ENCODE measurements around the gene ZSCAN18.

Gene ZSCAN18

DNA sequence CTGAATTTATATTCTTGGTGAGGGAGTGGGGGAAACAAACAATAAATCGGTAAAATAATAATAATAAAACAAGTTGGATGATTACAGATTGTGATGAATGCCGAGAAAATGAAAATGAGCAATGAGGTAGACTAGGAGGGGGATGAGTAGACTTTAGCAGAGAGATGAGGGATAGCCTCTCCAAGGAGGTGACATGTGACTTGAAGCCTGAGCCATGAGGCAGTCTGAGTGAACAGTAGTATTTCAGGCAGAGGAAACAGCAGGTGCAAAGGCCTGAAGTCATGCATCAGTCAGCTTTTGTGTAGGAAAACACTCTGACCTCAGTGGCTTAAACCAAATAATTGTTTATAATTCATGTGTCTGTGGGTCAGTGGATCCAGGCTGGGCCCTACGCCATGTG lies 34.3 kb downstream of the ZSCAN18 start:
- in situ Hi-C loops (cut with MboI; ENCODE audit: low sequenced_read_pairs, unreplicated experiment): no loop called here
- no peak for TF ChIP-seq CTCF (IDR thresholded peaks at IDR 0.05; ENCODE audit: borderline replicate concordance, control extremely low read depth, extremely low read depth, insufficient read depth, missing control alignments)
- no peak for DNase-seq (ENCODE audit: low spot score)

GRCh38 chr19:58060231-58060630 lies 37.8 kb downstream of the ZSCAN18 start:
- no peak for TF ChIP-seq CTCF (IDR thresholded peaks at IDR 0.05; ENCODE audit: borderline replicate concordance, control extremely low read depth, extremely low read depth, insufficient read depth, missing control alignments)
- peak; percentile 16 for DNase-seq (ENCODE audit: low spot score)
- in situ Hi-C loops (cut with MboI; ENCODE audit: low sequenced_read_pairs, unreplicated experiment): no loop called here

DNA sequence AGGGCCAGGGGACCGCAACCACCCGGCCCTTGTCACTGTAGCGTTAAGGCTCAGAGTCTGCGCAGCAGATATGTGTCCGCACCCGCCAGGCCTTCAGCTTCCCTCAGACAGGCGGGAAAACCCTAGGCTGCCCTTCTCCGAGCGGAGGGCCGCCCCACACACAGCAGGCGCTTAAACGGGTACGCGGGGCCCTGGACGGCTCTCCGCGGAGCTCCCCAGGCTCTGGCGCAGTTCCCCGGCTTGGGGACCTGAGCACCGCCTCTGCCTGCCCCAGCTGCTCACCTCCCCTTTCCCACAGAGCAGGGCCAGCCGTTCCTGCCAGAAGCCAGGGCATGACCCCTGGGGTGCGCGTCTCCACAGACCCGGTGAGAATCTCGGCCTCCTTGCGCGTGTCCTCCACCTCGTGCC lies 38.4 kb downstream of the ZSCAN18 start:
- DNase-seq (ENCODE audit: low spot score): peak; percentile 30
- in situ Hi-C loops (cut with MboI; ENCODE audit: low sequenced_read_pairs, unreplicated experiment): no loop called here
- no peak for TF ChIP-seq CTCF (IDR thresholded peaks at IDR 0.05; ENCODE audit: borderline replicate concordance, control extremely low read depth, extremely low read depth, insufficient read depth, missing control alignments)

DNA sequence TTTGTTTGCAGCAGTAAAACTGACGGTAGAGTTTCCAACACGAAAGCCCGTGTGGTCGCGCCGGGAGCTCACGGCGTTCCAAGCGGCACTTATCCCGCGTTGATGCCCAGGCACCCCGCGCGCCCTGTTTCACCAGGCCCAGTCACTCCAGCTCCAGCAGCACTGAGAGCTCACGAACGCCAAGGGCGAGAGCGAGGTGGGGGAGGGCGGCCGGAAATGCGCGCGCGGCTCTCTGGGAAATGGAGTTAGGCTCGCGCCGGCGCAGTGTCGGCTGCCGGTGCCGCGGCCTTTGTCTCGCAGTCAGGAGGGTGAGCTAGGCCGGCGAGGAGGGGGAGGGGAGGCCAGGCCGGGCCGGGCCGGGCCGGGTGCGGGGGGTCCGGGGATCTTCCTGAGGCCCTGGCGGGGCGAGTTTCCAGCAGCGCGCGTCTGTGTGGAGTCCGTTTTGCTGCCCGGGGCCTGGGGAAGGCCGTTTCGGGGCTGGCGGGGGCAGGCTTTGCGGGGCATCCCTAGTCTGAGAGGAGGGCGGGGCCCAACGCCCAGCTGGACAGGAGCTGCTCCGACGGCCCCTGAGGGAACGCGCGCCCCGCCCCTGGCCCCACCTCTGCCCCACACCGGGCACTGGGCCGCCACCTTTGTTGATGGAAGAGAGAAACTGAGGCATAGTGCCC lies 38.9 kb downstream of the ZSCAN18 start, which contains the start of gene ZNF135:
ZNF135 (plus strand) TSS at position 280 of the 668 bp plus-strand sequence. CDS start 721 bp downstream, outside the sequence.
- TF ChIP-seq CTCF (IDR thresholded peaks at IDR 0.05; ENCODE audit: borderline replicate concordance, control extremely low read depth, extremely low read depth, insufficient read depth, missing control alignments): no peak
- DNase-seq (ENCODE audit: low spot score): peak; percentile 57
- in situ Hi-C loops (cut with MboI; ENCODE audit: low sequenced_read_pairs, unreplicated experiment): no loop called here

- TF ChIP-seq CTCF (IDR thresholded peaks at IDR 0.05; ENCODE audit: borderline replicate concordance, control extremely low read depth, extremely low read depth, insufficient read depth, missing control alignments): no peak
- peak; percentile 12 for DNase-seq (ENCODE audit: low spot score)
- in situ Hi-C loops (cut with MboI; ENCODE audit: low sequenced_read_pairs, unreplicated experiment): no loop called here
Measured at GRCh38 chr19:58058467-58058866, 39.6 kb downstream of the ZSCAN18 start.

DNA sequence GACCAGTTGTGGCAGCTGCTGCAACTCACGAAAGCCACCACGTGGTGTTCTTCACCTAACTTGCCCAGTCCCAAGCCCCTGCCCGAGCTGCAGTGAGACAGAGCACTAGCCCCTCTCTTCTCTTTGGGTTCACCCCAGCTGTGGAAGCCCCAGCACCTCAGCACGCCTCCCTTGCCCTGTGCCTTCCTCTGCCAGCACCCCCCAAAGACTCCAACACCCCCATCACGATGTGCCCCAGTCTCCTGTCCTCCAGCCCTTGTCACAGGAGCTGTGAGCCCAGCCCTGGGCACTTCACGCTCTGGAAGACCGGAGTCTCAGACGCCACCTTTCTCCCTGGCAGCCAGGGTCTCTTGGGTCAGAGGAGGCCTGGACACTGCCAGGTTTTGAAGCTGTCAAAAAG lies 41.2 kb downstream of the ZSCAN18 start:
- in situ Hi-C loops (cut with MboI; ENCODE audit: low sequenced_read_pairs, unreplicated experiment): no loop called here
- no peak for TF ChIP-seq CTCF (IDR thresholded peaks at IDR 0.05; ENCODE audit: borderline replicate concordance, control extremely low read depth, extremely low read depth, insufficient read depth, missing control alignments)

More for the DNA sequence above, 41.2 kb downstream of the ZSCAN18 start:
- DNase-seq (ENCODE audit: low spot score): peak; percentile 12

Measured in GM13976 (cell line).